Measurements from ENCODE around the gene UBE2J2.

The UBE2J2 gene

DNA sequence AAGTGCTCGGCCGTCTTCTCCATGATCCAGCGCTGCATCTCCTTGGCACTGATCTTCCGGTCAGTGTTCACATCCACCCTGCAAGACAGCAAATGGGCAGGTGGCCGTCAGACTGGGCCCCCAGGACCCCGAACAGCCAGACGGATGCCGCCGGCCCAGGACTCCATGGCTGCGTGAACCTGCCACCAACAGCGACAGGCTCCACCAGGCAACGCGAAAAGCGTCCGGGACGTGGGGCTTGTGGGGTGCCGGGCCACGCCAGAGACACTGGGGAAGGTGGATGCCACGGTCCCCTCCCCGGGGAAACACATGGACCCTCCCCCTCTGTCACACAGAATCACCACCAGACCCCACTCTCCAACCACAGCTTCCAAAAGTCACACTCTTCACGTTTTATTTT is 49.8 kb downstream of the UBE2J2 start:
- DNase-seq: no peak

DNA sequence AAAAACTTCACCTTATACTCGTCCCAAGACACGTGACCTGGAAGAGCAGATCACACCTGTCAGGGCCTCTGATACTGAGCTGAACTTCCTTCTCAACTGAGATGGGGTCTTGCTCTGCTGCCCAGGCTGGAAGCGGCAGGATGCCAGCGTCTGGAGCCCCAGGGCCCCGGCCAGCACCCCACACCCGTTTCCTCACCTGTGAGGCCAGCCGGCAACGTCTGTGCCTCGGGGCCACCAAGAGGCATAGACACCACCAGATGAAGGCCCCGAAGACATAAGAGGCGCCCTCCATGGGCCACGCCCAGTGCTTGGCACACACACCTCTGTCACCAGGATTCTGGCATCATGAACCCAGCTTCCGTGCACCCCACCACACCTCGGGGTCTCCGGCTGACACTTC is 50.3 kb downstream of the UBE2J2 start:
- no peak for DNase-seq

DNA sequence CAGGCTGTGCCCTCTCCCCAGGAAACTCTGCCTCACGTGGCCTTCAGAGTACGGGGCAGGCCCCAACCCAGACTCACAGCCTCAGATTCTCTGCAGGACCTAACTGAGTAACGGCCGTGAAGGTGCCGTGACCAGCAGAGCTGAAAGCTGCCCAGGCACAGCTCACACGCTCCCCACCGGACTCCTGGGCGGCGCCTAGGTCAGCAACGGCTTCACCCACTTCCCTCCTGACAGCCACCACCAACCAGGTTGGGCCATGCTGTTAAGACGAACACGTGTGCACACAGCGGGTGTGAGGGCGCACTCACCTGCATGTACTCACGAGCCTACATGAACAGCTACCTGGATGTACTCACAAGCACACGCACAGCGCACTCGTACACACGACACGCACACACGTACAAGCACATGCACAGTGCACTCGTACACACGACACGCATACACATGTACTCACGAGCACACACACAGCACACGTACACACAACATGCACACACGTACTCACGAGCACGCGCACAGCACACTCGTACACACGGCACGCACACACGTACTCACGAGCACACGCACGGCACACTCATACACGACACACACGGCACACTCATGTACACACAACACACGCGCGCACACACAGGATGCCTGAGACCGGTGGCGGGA is 51.0 kb downstream of the UBE2J2 start:
- DNase-seq: no peak

DNA sequence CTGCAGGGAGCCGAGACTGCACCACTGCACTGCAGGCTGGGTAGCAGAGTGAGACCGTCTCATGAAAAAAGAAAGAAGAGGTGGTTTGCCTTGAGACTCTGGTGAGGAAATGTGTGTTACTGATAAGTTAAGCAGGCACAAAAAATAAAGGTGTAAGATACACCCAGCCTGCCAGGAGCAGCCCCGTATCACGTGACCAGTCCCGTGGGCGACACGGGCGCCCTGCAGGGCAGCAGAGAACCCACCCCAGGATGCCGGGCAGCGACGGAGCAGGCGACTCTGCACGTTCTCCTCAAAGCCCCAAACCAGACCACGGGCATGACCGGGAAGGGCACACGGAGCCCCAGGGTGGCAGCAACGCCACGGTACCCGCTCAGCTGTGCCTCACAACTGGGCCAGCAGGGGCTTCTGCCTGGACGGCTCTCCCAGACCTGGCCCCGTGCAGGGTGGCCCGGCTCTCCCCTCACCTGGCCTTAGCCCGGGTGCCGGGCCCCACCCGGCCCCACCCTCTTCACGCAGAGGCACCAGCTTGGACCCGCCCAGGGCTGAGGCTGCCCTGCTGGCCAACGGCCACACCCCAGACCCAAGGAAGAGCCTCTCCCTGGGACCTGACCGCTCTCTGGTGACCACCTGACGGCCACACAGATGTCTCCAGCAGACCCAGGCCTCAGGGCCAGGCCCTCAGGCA is 51.6 kb downstream of the UBE2J2 start:
- no peak for DNase-seq

DNA sequence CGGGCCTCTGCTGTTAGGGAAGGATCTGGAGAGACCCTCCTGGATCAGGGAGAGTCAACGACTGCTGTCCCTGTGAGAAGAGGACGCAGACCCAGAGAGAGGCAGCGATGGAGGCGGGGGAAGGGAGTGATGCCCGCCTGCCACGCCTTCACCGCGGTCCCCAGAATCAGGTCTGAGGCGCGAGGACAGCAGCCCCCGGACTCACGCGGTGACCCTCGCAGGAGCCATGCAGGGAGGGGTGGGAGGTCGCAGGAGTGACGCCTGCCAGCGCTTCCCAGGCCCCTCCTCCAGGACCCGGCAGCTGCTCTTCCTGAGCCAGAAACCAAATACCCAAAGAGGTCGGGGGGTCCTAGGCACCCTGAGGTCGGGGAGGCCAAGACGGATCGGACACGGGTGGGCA is 53.5 kb downstream of the UBE2J2 start:
- DNase-seq: no peak

DNA sequence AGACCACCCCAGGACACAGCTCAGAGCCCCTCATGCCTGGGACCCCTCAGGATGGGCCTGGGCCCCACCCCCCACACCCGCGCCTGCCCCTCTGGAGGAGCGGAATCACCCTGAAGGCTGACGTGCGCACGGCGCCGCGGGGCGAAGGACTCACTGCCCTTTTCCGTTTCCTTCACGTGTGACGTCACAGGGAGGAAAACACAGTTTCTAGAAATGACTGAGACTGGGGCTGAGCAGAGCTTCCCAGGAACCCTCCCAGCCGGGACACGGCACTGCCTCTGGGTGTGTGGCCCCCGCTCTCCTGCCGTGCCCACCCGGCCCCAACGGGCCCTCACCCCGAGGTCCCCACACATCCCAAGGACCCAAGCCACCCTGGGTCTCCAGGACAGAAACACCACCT is 54.3 kb downstream of the UBE2J2 start:
- no peak for DNase-seq

DNA sequence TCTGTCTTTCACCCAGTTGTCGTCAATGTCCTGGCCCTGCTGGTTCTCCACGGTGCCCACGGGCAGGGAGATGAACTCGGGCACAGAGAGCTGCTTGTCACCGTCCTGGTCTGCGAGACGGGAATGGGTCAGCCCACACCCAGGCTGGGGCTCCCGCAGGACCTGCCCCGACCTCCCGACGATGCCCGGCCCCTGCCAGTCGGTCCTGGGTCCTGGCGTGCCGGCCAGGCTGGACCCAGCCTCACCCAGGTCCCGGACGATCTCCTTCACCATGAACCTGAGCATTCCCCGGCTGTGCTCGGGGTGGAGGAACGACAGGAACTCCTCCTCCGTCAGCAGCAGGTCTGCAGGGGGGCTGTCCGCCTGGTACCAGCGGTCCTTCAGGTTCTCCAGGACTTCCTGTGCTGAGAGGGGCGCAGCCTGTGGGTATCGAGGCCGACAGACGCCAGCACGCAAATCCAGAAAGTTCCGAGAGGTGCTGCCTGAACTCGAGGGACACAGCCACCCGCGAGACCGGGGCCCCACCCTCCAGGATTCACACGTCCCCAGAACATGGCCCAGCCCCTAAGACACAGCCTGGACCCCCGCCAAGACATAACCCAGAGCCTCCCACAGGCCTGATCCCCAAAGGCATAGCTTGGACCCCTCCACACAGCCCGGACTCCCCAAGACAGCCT is 55.0 kb downstream of the UBE2J2 start:
- no peak for DNase-seq

DNA sequence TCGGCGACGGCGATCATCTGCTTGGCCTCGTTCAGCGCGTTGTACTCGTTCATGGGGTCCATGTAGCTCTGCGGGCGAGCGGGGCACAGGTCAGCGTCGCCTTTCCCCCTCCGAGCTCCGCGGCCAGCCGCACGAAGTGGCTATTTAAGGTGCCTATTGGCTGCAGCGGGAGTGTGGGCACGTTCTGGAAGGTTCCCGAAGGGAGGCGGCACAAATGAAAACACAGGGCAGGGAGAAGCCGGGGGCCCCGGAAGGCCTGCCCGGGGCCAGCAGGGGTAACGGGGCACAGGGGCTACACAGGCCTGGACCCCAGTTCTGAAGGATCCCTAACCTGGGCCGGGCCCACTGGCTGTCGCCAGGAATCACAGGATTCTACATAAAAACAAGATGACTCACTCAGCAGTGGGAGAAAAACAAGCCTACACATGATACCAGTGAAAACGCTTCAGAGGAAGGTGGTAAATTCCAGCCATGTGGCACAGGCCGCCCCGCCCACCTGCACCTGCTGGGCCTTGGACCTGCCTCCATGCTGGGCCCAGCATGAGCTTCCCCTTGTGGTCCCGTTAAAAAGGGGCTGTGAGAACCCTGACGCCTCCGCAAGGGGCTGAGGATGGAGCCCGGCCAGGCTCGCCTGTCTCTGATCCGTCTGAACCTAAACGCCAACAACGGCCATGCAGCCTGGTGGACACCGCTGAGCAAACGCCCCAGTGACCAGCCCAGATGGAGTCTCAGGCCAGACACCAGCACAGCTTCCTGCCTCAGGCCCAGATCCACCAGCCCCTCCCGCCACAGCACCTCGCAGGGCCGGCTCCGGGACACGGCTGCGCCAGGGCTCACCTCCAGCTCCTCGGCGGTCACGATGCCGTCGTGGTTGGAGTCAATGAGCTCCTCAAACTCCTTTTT is 55.8 kb downstream of the UBE2J2 start:
- DNase-seq: no peak

DNA sequence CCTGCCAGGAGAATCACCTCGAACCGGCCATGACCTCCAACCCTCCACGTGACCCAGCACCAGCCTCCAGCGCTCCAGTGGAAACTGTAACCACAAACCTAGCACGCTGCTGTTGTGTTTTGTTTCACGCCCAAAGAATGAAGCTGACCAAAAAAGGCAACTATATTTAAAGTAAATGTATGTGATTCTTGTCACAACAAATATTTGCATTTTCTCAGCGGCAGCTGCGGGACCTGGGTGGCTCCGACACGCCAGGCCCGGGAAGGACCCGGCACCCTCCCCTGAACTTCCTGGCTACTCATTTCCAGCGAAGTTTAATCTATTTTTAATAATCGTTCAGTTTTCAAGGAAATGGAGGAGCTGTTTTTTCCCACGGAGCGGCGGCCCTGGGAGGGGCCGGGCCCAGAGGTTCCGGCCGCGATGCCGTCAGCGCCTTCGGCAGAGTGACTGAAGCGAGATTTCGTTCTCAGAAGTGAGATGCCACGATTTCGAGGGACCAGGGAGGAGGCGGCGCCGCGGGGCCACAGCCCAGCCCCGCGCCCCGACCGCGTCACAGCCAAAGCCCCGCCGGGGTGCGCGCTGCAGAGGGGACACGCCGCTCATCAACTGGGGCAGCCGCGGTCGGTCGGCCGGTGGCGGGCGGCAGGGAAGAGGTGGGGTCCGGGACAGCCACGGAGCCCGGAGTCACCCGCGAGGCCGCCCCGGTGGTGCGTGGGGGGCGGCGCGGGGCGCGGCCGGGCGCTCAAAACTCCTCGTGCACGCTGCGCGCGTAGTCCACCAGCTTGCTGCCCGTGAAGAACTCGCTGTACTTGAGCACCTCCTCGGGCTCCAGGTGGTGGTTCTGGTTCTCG is 56.7 kb downstream of the UBE2J2 start:
- DNase-seq: no peak

DNA sequence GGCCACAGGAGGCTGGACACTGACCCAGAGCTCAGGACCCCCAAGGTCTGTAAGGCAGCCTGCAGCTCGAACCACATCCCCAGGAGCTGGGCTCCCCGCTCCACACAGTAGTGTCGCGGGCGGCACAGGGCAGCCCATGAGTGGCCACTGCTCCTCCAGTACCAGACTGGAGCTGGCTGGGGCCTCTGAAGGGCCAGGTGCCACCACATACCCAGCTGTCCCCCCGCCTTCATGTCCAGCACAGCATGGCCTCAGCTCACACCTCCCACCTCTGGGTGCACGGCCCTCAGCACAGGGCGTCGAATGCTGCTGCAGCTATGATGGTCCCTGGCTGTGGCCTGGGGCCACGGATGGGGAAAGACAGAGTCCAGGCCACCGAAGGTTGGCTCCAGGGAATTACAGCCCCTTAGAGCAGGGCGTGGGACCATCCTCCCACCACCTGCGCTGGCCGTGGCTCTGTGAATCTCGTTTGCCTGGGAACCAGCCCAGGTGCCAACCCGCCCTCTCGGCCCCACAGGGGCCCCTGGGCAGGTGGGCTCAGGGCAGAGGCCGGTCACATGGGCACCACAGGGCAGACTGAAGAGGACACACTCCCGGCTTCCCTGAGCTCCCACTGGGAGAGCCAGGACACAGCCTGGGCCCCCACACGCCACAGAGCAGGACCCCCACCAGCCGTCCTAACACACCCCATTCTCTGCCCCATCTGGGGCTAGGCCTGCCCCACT is 57.6 kb downstream of the UBE2J2 start:
- no peak for DNase-seq

DNA sequence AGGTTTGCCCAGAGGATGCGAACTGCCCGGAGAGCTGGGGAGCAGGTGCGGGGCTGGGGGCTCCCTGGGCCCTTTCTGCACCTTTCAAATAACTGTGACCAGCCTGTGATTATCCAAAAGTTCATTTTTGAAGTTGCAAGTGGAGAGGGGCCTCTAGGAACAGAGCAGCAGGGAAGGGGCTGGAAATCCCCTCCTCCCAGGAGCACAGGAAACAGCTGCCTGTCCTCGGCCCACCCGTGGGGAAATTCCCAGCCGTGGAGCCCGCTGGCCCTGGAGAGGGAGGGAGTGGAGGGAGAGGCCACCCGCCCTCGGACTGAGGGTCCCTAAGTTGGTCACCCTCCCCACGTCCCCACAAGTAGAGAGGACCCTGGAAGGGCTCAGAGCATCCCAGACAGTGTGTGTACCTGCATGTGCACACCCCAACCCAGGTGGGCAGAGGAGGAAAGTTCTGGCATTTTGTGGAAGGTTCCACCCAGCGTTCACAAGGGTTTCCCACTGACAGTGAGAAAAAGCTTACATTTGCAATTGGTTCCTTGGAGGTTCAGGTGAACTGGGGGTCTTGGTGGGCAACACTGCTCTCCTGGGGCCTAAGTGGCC is 58.5 kb downstream of the UBE2J2 start:
- no peak for DNase-seq

DNA sequence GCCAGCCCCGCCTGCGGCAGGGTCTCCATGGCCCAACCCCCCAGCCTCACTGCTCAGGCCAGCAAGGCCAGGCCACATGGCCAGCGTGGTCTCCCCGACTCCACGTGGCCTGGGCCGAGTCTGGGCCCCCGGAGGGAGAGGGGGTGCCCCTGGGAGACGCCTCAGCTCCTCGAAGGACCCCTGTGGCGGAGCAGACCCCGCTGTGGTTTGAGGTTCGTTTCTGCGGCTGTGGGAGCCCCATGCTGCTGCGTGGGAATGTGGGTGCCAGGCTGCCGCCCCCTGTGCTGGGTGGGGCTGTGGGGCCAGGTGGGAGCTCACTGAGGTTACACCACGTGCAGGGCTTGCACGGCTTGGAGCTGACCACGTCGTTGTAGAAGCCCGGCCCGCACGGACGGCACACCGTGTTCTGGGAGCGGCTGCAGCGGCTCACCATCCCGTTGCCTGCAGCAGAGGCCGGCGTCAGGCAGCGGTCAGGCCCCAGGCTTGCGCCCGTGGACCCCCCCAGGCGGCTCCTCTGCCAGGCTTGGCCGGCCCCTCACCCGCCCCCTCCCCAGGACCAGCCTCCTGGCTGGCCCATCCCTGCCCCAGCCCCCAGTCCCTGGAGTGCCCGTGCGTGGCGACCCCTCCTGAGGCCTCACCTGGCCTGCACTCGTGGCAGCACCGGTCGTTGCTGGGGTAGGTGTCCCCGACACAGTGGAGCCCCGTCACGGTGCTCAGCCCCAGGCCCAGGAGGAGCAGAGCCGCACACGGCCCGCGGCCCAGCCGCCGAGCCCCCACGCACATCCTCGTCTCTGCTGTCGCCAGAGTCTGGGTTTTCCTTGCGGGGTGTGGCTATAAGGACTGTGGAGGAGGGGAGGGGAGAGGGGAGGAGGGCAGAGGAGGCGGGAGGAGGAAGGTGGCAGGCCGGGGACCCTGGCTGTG is 60.0 kb downstream of the UBE2J2 start, which contains the start of gene TNFRSF4:
TSS of gene TNFRSF4 (minus strand) at position 809 of the 921 bp plus-strand sequence. CDS start at position 783, 26 bp downstream.
- no peak for DNase-seq

DNA sequence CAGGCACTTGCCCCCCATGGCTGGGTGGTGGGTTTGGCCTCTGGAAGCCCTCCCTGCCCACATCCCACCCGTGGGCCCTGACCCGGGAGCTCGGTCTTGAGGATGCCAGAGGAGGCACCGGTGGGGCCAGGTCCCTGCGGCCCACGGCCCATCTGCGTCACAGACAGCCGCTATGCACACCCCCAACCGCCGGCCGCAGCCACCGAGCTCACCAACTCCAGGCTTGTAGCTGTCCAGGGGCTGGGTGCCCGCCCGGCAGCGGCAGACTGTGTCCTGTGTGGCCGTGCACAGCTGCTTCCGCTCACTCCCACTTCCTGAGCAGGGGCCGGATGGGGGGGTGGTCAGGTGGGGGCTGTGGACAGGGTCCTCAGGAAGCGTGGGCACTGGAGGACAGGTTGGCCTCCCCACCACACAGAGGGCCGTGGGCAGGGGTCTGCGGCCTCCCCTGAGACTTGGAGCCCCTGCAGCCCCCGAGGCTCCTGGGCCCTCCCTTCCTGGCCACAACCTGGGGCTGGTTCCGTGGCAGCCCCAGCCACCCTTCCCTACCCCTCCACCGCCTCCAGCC is 60.8 kb downstream of the UBE2J2 start:
- no peak for DNase-seq

DNA sequence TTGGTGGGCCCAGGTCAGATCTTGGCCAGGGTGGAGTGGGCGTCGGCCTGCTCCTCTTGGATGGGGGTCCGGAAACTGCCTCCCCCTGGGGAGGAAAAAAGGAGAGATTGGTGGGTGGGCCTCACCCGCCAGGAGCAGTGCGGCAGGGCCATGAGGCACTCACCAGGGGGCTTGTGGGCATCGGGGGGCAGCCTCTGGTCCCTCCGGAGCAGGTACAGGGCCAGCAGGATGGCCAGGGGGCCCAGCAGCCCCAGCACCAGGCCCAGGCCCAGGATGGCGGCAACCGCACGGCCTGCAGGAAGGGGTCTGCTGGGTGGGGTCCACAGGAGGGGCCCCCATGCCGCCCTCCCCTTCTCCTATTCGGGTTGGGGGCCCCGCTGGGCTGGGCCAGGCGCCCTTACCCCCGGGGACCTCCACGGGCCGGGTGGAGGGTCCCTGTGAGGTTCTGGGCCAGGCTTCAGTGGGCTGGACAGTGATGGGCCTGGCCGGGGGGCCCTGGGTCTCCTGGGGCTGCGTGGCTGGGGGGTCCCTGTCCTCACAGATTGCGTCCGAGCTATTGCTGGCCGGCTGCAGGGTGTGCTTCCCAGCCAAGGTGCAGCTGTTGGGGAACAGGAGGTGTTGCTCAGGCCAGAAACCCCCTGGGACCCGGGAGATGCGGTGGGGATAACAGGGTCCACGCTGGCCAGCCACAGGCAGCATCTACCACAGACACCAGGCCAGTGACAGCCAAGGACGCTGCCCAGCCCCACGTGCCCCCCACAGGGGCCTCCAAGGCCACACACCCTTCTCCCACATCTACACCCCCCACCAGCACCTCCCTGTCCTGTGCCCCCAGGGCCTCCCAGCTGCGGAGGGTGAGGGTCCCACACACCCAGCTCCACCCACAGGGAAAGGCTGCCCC is 61.9 kb downstream of the UBE2J2 start:
- no peak for DNase-seq

DNA sequence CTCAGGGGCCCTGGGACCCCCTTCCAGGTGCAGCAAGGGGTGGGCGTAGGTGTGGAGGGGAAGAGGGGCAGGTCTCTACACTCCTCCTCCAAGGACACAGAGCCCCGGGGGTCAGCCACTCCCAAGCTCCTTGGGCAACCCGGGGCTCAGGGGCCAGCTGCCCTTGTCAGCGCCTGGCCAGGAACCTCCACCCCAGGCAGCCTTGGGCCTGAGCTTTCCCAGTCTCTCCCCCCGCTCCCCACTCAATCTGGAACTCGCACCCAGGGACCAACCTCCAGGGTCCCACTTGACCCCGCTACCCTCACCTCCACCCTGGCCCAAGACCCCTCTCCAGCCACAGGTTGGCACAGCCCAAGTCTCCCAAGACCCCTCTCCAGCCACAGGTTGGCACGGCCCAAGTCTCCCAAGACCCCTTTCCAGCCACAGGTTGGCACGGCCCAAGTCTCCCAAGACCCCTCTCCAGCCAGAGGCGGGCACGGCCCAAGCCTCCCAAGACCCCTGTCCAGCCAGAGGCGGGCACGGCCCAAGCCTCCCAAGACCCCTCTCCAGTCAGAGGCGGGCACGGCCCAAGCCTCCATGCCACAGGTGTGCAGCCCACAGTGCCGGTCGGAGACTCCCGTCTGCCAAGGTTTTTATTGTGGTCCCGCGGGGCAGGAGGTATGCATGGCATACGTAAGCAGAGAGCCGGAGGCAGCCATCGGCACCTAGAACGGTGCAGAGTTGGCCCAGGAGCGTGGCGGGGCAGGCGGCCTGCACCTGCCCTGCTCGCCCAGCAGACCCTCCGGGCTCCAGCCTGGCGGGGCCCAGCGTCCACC is 62.7 kb downstream of the UBE2J2 start:
- no peak for DNase-seq

DNA sequence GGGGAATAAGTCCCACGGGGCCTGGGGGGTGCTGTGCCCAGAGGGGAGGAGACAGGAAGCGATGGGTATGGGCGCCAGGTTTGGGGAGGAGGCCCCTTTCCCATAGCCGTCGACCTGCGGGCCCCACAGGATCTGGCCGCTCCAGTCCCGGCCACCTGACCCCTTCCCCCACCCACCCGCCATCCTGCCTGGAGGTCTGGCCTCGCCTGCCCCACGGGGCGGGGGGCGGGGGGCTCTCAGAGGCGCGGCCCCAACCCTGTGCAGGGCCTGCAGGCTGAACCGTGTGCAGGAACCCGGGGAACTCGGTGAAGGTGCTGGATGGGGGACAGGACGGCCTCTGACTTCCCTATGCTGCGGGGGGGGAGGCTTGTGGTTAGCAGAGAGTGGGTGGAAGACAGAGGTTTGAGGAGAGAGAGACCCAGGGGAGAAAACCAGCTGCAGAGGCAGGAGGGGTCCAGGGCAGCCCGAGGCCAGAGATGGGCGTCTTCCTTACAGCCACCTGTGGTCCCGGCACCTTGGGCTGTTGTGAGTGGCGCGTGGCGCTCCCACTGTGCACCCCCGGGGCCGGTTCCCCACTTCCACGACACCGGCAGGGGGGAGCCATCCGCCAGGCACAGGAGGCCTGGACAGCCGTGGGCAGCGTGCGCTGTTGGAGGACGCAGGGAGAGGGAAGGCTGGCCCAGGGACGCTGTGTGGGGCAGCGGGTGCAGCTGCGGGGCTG is 64.8 kb downstream of the UBE2J2 start:
- no peak for DNase-seq

DNA sequence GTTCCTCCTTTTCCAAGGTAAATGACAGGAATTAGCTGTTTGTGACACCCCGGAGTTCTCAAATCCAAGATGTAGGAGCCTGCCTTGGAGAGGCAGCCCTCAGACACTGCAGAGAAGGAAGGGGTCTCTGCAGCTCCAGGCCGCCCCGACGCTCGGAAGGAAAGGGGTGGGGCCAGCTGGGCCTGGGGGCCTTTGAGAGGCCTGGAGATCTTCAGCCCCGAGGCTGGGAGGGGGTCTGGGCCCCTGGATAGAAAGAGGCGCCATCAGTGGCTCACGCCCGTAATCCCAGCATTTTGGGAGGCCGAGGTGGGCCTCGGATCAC is 66.1 kb downstream of the UBE2J2 start:
- no peak for DNase-seq

Data from SHP77 treated with DMSO at 0.1 percent for 48 hours (cell line).